Gastrocnemius medialis (tissue), 4 donors: ENCODE measurements around the gene CCDC93. TPM values are rescaled to one million over a fixed set of nuclear protein-coding genes. Genes with fewer than 3 reads are reported as not detected.

ENCODE experiments used
- ATAC-seq, 2 donors: fragments of 150-250 bp; one replicate each; pipeline ENCODE4 v1.9.1; 2016
- DNase-seq, 2 donors: peaks; one replicate each; pipeline ENCODE4 v3.0.0-alpha.2; 2019
- H3K27ac ChIP-seq, 4 donors: fragments of 200-600 bp; sonication (generic); 1 replicate in 1 of 4; 2 replicates in 3 of 4; pipeline ENCODE4 v1.5.1; 2016 to 2018; ENCODE audit warnings: mild to moderate bottlenecking in 2 of 4, moderate library complexity in 1 of 4
- H3K27me3 ChIP-seq, 3 donors: fragments of 200-600 bp; sonication (generic) in 2 of 3; 1 replicate in 1 of 3; 2 replicates in 2 of 3; pipeline versions ENCODE4 v1.5.1 to v1.6.0; 2016 to 2019; ENCODE audit warnings: mild to moderate bottlenecking in 1 of 3, moderate library complexity in 1 of 3
- H3K36me3 ChIP-seq, 2 donors: fragments of 200-600 bp; sonication (generic) in 1 of 2; one replicate each; pipeline ENCODE4 v1.5.1; 2017 to 2018
- H3K4me1 ChIP-seq, 2 donors: fragments of 200-600 bp; sonication (generic) in 1 of 2; one replicate each; pipeline ENCODE4 v1.5.1; 2016 to 2017; ENCODE audit warnings: mild to moderate bottlenecking in 2 of 2
- H3K4me3 ChIP-seq, 4 donors: fragments of 200-600 bp; sonication (generic) in 3 of 4; 1 replicate in 1 of 4; 2 replicates in 3 of 4; pipeline ENCODE4 v1.5.1; 2016 to 2019; ENCODE audit warnings: mild to moderate bottlenecking in 2 of 4
- H3K9me3 ChIP-seq, 3 donors: fragments of 200-600 bp; sonication (generic) in 2 of 3; 1 replicate in 1 of 3; 2 replicates in 2 of 3; pipeline ENCODE4 v1.5.1; 2016 to 2019
- CTCF ChIP-seq, 5 experiments: fragments of 450-650 bp in 3 of 5; fragments of 200-600 bp in 2 of 5; sonication (generic) in 2 of 5; IDR thresholded peaks in 4 of 5; conservative IDR thresholded peaks in 1 of 5; 1 replicate in 4 of 5; 2 replicates in 1 of 5; pipeline ENCODE4 v1.5.1; 2016 to 2019; ENCODE audit warnings: antibody characterized with exemption in 5 of 5, mild to moderate bottlenecking in 3 of 5, moderate library complexity in 3 of 5
- POLR2A ChIP-seq, 2 donors: fragments of 450-650 bp; IDR thresholded peaks; one replicate each; pipeline ENCODE4 v1.6.1; 2017; ENCODE audit warnings: antibody characterized with exemption in 2 of 2, mild to moderate bottlenecking in 2 of 2, moderate library complexity in 2 of 2
- in situ Hi-C, 4 donors: fragments of 200-750 bp; cut with MboI; loops; one replicate each; pipeline versions ENCODE4 v1.15.0 to v1.8.0; 2017; ENCODE audit warnings: low sequenced_read_pairs in 4 of 4
- intact Hi-C: fragments of 100-400 bp; cut with DNase I; formaldehyde crosslinking; loops from one replicate; pipeline ENCODE4 v1.15.1; 2023; ENCODE audit warnings: low total_unique reads
- total RNA-seq, 4 donors: library from RNA; depleted of rRNA; stranded (reverse); fragments of >200 nt; gene quantifications; one replicate each; pipeline versions ENCODE4 v1.1.0 to v1.2.3, GENCODE V29; 2016

CCDC93 gene
- total RNA-seq, 4 donors from 2014 or later = 9.6 to 13.6 (median 12.8) TPM

GRCh38 chr2:117981810-117982209, 32.1 kb downstream of the CCDC93 start:
- ATAC-seq (no peak), DNase-seq (no peak)
- in situ Hi-C loops (no loop called here), intact Hi-C loops (no loop called here)
- Histone ChIP-seq H3K4me3 (no peak overlapping the region), H3K36me3 (peaks cover 3 to 7% of the 10 kb centered on the region in 2 donors), H3K27me3 (no peaks in the 10 kb centered on the region), H3K27ac (peak overlapping the region in 1 of 4 donors; percentile 35), H3K9me3 (no peaks in the 10 kb centered on the region), H3K4me1 (peaks cover 5 to 8% of the 10 kb centered on the region in 2 donors)
- no peak for TF ChIP-seq POLR2A (IDR thresholded peaks at IDR 0.05)
- no peak for TF ChIP-seq CTCF (IDR thresholded peaks at IDR 0.05 in 4 of 5, conservative IDR thresholded peaks at IDR 0.05 in 1 of 5)

- Histone ChIP-seq H3K27me3 (no peaks in the 10 kb centered on the region), H3K9me3 (no peaks in the 10 kb centered on the region), H3K4me1 (peaks cover 0 to 4% of the 10 kb centered on the region in 2 donors), H3K27ac (peak overlapping the region in 2 of 4 donors; percentile 11 to 35), H3K4me3 (no peak overlapping the region), H3K36me3 (peaks cover 3 to 11% of the 10 kb centered on the region in 2 donors)
- intact Hi-C loops = no loop called here
- ATAC-seq = peak; percentile 83 to 85
- TF ChIP-seq CTCF (IDR thresholded peaks at IDR 0.05 in 4 of 5, conservative IDR thresholded peaks at IDR 0.05 in 1 of 5) (no peak), POLR2A (IDR thresholded peaks at IDR 0.05) (no peak)
- DNase-seq = no peak
- in situ Hi-C loops = no loop called here
These were observed 32.8 kb downstream of the CCDC93 start for GRCh38 chr2:117980783-117981676.

- H3K27me3 ChIP-seq = no peaks in the 10 kb centered on the region
- peaks cover 0 to 4% of the 10 kb centered on the region in 2 donors for H3K4me1 ChIP-seq
- no peak for DNase-seq
- no peak for ATAC-seq
- intact Hi-C loops (no loop called here), in situ Hi-C loops (no loop called here)
- peak overlapping the region in 2 of 4 donors; percentile 11 to 42 for H3K27ac ChIP-seq
- H3K9me3 ChIP-seq = no peaks in the 10 kb centered on the region
- no peak overlapping the region for H3K4me3 ChIP-seq
- no peak for TF ChIP-seq POLR2A (IDR thresholded peaks at IDR 0.05)
- TF ChIP-seq CTCF (IDR thresholded peaks at IDR 0.05 in 4 of 5, conservative IDR thresholded peaks at IDR 0.05 in 1 of 5) = no peak
- peaks cover under 1 to 20% of the 10 kb centered on the region in 2 donors for H3K36me3 ChIP-seq
These were observed 33.8 kb downstream of the CCDC93 start for GRCh38 chr2:117979911-117980701.

- H3K9me3 ChIP-seq = no peaks in the 10 kb centered on the region
- H3K36me3 ChIP-seq = peaks cover 0 to 44% of the 10 kb centered on the region in 2 donors
- intact Hi-C loops (no loop called here), in situ Hi-C loops (no loop called here)
- no peak overlapping the region for H3K4me3 ChIP-seq
- H3K27me3 ChIP-seq = no peaks in the 10 kb centered on the region
- no peak overlapping the region for H3K27ac ChIP-seq
- DNase-seq (no peak), ATAC-seq (no peak)
- H3K4me1 ChIP-seq = peaks cover 0 to 4% of the 10 kb centered on the region in 2 donors
- TF ChIP-seq CTCF (IDR thresholded peaks at IDR 0.05 in 4 of 5, conservative IDR thresholded peaks at IDR 0.05 in 1 of 5) (no peak), POLR2A (IDR thresholded peaks at IDR 0.05) (no peak)
These were observed 36.2 kb downstream of the CCDC93 start for GRCh38 chr2:117977696-117978095.
